Raji (cell line): Measurements from ENCODE around the gene RIMBP2.

ENCODE experiments used
- POLR2A ChIP-seq: IDR thresholded peaks from 2 replicates; pipeline ENCODE4 v1.6.1; 2011; ENCODE audit warnings: low read depth, low read length, control low read depth; ENCODE audit not compliant: insufficient read depth

RIMBP2 gene

GRCh38 chr12:130429656-130430505 lies 286.2 kb downstream of the RIMBP2 start:
- TF ChIP-seq POLR2A, result no peak

- TF ChIP-seq POLR2A, result no peak
Measured at GRCh38 chr12:130428116-130428515, 288.0 kb downstream of the RIMBP2 start.

- no peak for TF ChIP-seq POLR2A
Measured at GRCh38 chr12:130427381-130427887, 288.7 kb downstream of the RIMBP2 start.

- no peak for TF ChIP-seq POLR2A
Measured at GRCh38 chr12:130425698-130426245, 290.3 kb downstream of the RIMBP2 start.

GRCh38 chr12:130424858-130425697 lies 291.0 kb downstream of the RIMBP2 start:
- TF ChIP-seq POLR2A, result no peak

GRCh38 chr12:130423991-130424857 lies 291.9 kb downstream of the RIMBP2 start:
- no peak for TF ChIP-seq POLR2A

- TF ChIP-seq POLR2A, result no peak
Measured at GRCh38 chr12:130423136-130423535, 293.0 kb downstream of the RIMBP2 start.

- no peak for TF ChIP-seq POLR2A
Measured at GRCh38 chr12:130422676-130423075, 293.4 kb downstream of the RIMBP2 start.

- TF ChIP-seq POLR2A, result no peak
Measured at GRCh38 chr12:130421896-130422295, 294.2 kb downstream of the RIMBP2 start.

- TF ChIP-seq POLR2A, result no peak
Measured at GRCh38 chr12:130420071-130420470, 296.0 kb downstream of the RIMBP2 start.

- TF ChIP-seq POLR2A, result no peak
Measured at GRCh38 chr12:130419116-130419515, 297.0 kb downstream of the RIMBP2 start.

- TF ChIP-seq POLR2A, result no peak
Measured at GRCh38 chr12:130418251-130418650, 297.8 kb downstream of the RIMBP2 start.

GRCh38 chr12:130414381-130414780 lies 301.7 kb downstream of the RIMBP2 start:
- TF ChIP-seq POLR2A, result no peak

- TF ChIP-seq POLR2A, result no peak
Measured at GRCh38 chr12:130413909-130414308, 302.2 kb downstream of the RIMBP2 start.
